NOMO-1 treated with DMSO at 0.1 percent for 48 hours (cell line): Measurements from ENCODE around the gene MTPN.

Experiments used
- DNase-seq: peaks from one replicate; lab custom pipeline; 2025; ENCODE audit not compliant: unreplicated experiment; lab: John Stamatoyannopoulos, UW

The MTPN gene

GRCh38 chr7:135929249-135929648, 47.9 kb downstream of the MTPN start:
- no peak for DNase-seq

- DNase-seq = no peak
Observed at GRCh38 chr7:135928136-135928535, 49.0 kb downstream of the MTPN start.

GRCh38 chr7:135925210-135925609, 51.9 kb downstream of the MTPN start:
- DNase-seq = no peak

- DNase-seq = no peak
Observed at GRCh38 chr7:135924302-135924701, 52.9 kb downstream of the MTPN start.

GRCh38 chr7:135922263-135922662, 54.9 kb downstream of the MTPN start:
- no peak for DNase-seq

- no peak for DNase-seq
Observed at GRCh38 chr7:135920478-135920877, 56.7 kb downstream of the MTPN start.

- DNase-seq = no peak
Observed at GRCh38 chr7:135919071-135919841, 57.9 kb downstream of the MTPN start.

GRCh38 chr7:135918134-135918533, 59.0 kb downstream of the MTPN start:
- DNase-seq = no peak

- DNase-seq = peak; percentile 32
Observed at GRCh38 chr7:135917721-135918120, 59.4 kb downstream of the MTPN start.

GRCh38 chr7:135914346-135914745, 62.8 kb downstream of the MTPN start:
- no peak for DNase-seq

GRCh38 chr7:135913404-135913803, 63.8 kb downstream of the MTPN start:
- no peak for DNase-seq

GRCh38 chr7:135911099-135911498, 66.1 kb downstream of the MTPN start:
- no peak for DNase-seq

- DNase-seq = no peak
Observed at GRCh38 chr7:135910393-135911036, 66.6 kb downstream of the MTPN start.

GRCh38 chr7:135905858-135906257, 71.3 kb downstream of the MTPN start:
- no peak for DNase-seq

GRCh38 chr7:135905355-135905754, 71.8 kb downstream of the MTPN start:
- DNase-seq = no peak

GRCh38 chr7:135904282-135904681, 72.9 kb downstream of the MTPN start:
- DNase-seq = no peak

GRCh38 chr7:135901585-135902540, 75.3 kb downstream of the MTPN start:
- DNase-seq = no peak

GRCh38 chr7:135900065-135900546, 77.1 kb downstream of the MTPN start:
- DNase-seq = no peak

GRCh38 chr7:135899458-135900064, 77.6 kb downstream of the MTPN start:
- DNase-seq = no peak

GRCh38 chr7:135898226-135898625, 78.9 kb downstream of the MTPN start:
- DNase-seq = no peak

GRCh38 chr7:135894816-135895215, 82.3 kb downstream of the MTPN start:
- no peak for DNase-seq
